ENCODE results near the gene TRIM59. TPM values are rescaled to one million over a fixed set of nuclear protein-coding genes. Genes with fewer than 3 reads are reported as not detected.
A peak's percentile ranks its signal among the peaks of the same experiment; 100 is the strongest.

The TRIM59 gene
- polyA plus RNA-seq, 1 donor from 2014 or later = 21.6 TPM

- Mint-ChIP-seq H3K4me1 (peaks cover 12 to 32% (median 27%) of the 10 kb centered on the region in 3 donors), H3K36me3 (peaks cover 4% of the 10 kb centered on the region), H3K27me3 (peaks cover 4% of the 10 kb centered on the region), H3K9me3 (peaks cover 0 to 5% (median 0%) of the 10 kb centered on the region in 3 donors), H3K27ac (peak overlapping the region in 2 of 3 donors; percentile 13 to 99), H3K4me3 (peak overlapping the region; percentile 57 to 99 (median 76))
These were observed 46.5 kb downstream of the TRIM59 start for GRCh38 chr3:160403028-160403545.

GRCh38 chr3:160402221-160403027, 47.2 kb downstream of the TRIM59 start:
- peak overlapping the region; percentile 57 to 99 (median 87) for H3K4me3 Mint-ChIP-seq
- peak overlapping the region; percentile 47 to 99 (median 80) for H3K27ac Mint-ChIP-seq
- peaks cover 4% of the 10 kb centered on the region for H3K36me3 Mint-ChIP-seq
- H3K9me3 Mint-ChIP-seq = peaks cover 0 to 5% (median 0%) of the 10 kb centered on the region in 3 donors
- H3K27me3 Mint-ChIP-seq = peaks cover 4% of the 10 kb centered on the region
- peaks cover 13 to 33% (median 28%) of the 10 kb centered on the region in 3 donors for H3K4me1 Mint-ChIP-seq

GRCh38 chr3:160401291-160402095, 48.1 kb downstream of the TRIM59 start:
- H3K27ac Mint-ChIP-seq = peak overlapping the region; percentile 80 to 99 (median 80)
- peaks cover 4% of the 10 kb centered on the region for H3K36me3 Mint-ChIP-seq
- H3K4me1 Mint-ChIP-seq = peaks cover 18 to 33% (median 32%) of the 10 kb centered on the region in 3 donors
- H3K9me3 Mint-ChIP-seq = peaks cover 0 to 5% (median 0%) of the 10 kb centered on the region in 3 donors
- peaks cover 4% of the 10 kb centered on the region for H3K27me3 Mint-ChIP-seq
- peak overlapping the region; percentile 85 to 99 (median 93) for H3K4me3 Mint-ChIP-seq

- H3K4me1 Mint-ChIP-seq = peaks cover 18 to 35% (median 32%) of the 10 kb centered on the region in 3 donors
- peaks cover 4% of the 10 kb centered on the region for H3K27me3 Mint-ChIP-seq
- peaks cover 4% of the 10 kb centered on the region for H3K36me3 Mint-ChIP-seq
- peaks cover 0 to 5% (median 0%) of the 10 kb centered on the region in 3 donors for H3K9me3 Mint-ChIP-seq
- peak overlapping the region; percentile 80 to 99 (median 80) for H3K27ac Mint-ChIP-seq
- H3K4me3 Mint-ChIP-seq = peak overlapping the region; percentile 95 to 99 (median 98)
These were observed 48.9 kb downstream of the TRIM59 start for GRCh38 chr3:160400702-160401150.

- peaks cover 0 to 5% (median 0%) of the 10 kb centered on the region in 3 donors for H3K9me3 Mint-ChIP-seq
- peak overlapping the region; percentile 99 to 100 (median 99) for H3K27ac Mint-ChIP-seq
These were observed 49.4 kb downstream of the TRIM59 start for GRCh38 chr3:160400030-160400701.

GRCh38 chr3:160399125-160400029, 50.2 kb downstream of the TRIM59 start, which contains the start of the genes IFT80 and SMC4:
IFT80 (minus strand) TSS chr3:160399225; CDS start chr3:160384600, 14,625 bp downstream.
SMC4 (plus strand) TSS chr3:160399650; CDS start chr3:160400827, 1,177 bp downstream.
- H3K4me1 Mint-ChIP-seq = peaks cover 17 to 33% (median 32%) of the 10 kb centered on the region in 3 donors
- peaks cover 0 to 5% (median 0%) of the 10 kb centered on the region in 3 donors for H3K9me3 Mint-ChIP-seq
- peak within 1 kb of the TSS; percentile 99 to 100 (median 99) for H3K27ac Mint-ChIP-seq
- peak within 1 kb of the TSS; percentile 95 to 99 (median 98) for H3K4me3 Mint-ChIP-seq
- peaks cover 4% of the 10 kb centered on the region for H3K36me3 Mint-ChIP-seq
- H3K27me3 Mint-ChIP-seq = peaks cover 4% of the 10 kb centered on the region

More at GRCh38 chr3:160400030-160400701, 49.4 kb downstream of the TRIM59 start:
- Mint-ChIP-seq H3K4me3 (peak overlapping the region; percentile 95 to 99 (median 98)), H3K4me1 (peaks cover 20 to 35% (median 32%) of the 10 kb centered on the region in 3 donors), H3K27me3 (peaks cover 4% of the 10 kb centered on the region), H3K36me3 (peaks cover 4% of the 10 kb centered on the region)

GRCh38 chr3:160398820-160399124, 50.8 kb downstream of the TRIM59 start:
- H3K27ac Mint-ChIP-seq = peak overlapping the region; percentile 99 to 100 (median 99)
- peaks cover 4% of the 10 kb centered on the region for H3K27me3 Mint-ChIP-seq
- H3K4me3 Mint-ChIP-seq = peak overlapping the region; percentile 95 to 99 (median 98)
- peaks cover 4% of the 10 kb centered on the region for H3K36me3 Mint-ChIP-seq
- H3K9me3 Mint-ChIP-seq = peaks cover 0 to 3% (median 0%) of the 10 kb centered on the region in 3 donors
- H3K4me1 Mint-ChIP-seq = peaks cover 17 to 29% (median 28%) of the 10 kb centered on the region in 3 donors

GRCh38 chr3:160395297-160395696, 54.3 kb downstream of the TRIM59 start:
- Mint-ChIP-seq H3K36me3 (no peaks in the 10 kb centered on the region), H3K4me1 (peaks cover 11 to 27% (median 26%) of the 10 kb centered on the region in 3 donors), H3K9me3 (peaks cover 0 to 3% (median 0%) of the 10 kb centered on the region in 3 donors), H3K27me3 (no peaks in the 10 kb centered on the region), H3K27ac (no peak overlapping the region), H3K4me3 (no peak overlapping the region)

- Mint-ChIP-seq H3K27ac (no peak overlapping the region), H3K9me3 (no peaks in the 10 kb centered on the region), H3K4me3 (peak overlapping the region in 1 of 4 donors; percentile 56), H3K27me3 (no peaks in the 10 kb centered on the region), H3K4me1 (peaks cover 10 to 26% (median 22%) of the 10 kb centered on the region in 3 donors), H3K36me3 (no peaks in the 10 kb centered on the region)
These were observed 55.6 kb downstream of the TRIM59 start for GRCh38 chr3:160394009-160394392.

GRCh38 chr3:160393346-160394008, 56.1 kb downstream of the TRIM59 start:
- Mint-ChIP-seq H3K27me3 (no peaks in the 10 kb centered on the region), H3K4me1 (peaks cover 7 to 24% (median 19%) of the 10 kb centered on the region in 3 donors), H3K27ac (peak overlapping the region in 1 of 3 donors; percentile 11), H3K36me3 (no peaks in the 10 kb centered on the region), H3K9me3 (no peaks in the 10 kb centered on the region), H3K4me3 (peak overlapping the region in 1 of 4 donors; percentile 56)

- H3K27me3 Mint-ChIP-seq = no peaks in the 10 kb centered on the region
- no peak overlapping the region for H3K4me3 Mint-ChIP-seq
- H3K9me3 Mint-ChIP-seq = no peaks in the 10 kb centered on the region
- H3K27ac Mint-ChIP-seq = no peak overlapping the region
- no peaks in the 10 kb centered on the region for H3K36me3 Mint-ChIP-seq
- H3K4me1 Mint-ChIP-seq = peaks cover 9 to 19% (median 14%) of the 10 kb centered on the region in 3 donors
These were observed 56.8 kb downstream of the TRIM59 start for GRCh38 chr3:160392798-160393197.

- H3K4me1 Mint-ChIP-seq = peaks cover 3 to 17% (median 10%) of the 10 kb centered on the region in 3 donors
- no peaks in the 10 kb centered on the region for H3K27me3 Mint-ChIP-seq
- no peak overlapping the region for H3K27ac Mint-ChIP-seq
These were observed 58.9 kb downstream of the TRIM59 start for GRCh38 chr3:160390565-160391138.

More at GRCh38 chr3:160390565-160391138, 58.9 kb downstream of the TRIM59 start:
- H3K4me3 Mint-ChIP-seq = peak overlapping the region in 1 of 4 donors; percentile 9
- H3K36me3 Mint-ChIP-seq = peaks cover 4% of the 10 kb centered on the region
- H3K9me3 Mint-ChIP-seq = no peaks in the 10 kb centered on the region
